GM21576 (cell line): ENCODE measurements around the gene GFOD2.
"Not testable (repeated sequence)": the region's sequence is repeated elsewhere in the genome, so short reads cannot be mapped to it uniquely, and the experiment has no call there.

Source experiments
- ATAC-seq: cut with Tn5 transposase; IDR thresholded peaks from one replicate; pipeline ENCODE4 v1.9.1; 2021; ENCODE audit warnings: mild to moderate bottlenecking, moderate library complexity; ENCODE audit not compliant: unreplicated experiment

GFOD2 gene

GRCh38 chr16:67707210-67707609 is 11.9 kb downstream of the GFOD2 start:
- no peak for ATAC-seq

DNA sequence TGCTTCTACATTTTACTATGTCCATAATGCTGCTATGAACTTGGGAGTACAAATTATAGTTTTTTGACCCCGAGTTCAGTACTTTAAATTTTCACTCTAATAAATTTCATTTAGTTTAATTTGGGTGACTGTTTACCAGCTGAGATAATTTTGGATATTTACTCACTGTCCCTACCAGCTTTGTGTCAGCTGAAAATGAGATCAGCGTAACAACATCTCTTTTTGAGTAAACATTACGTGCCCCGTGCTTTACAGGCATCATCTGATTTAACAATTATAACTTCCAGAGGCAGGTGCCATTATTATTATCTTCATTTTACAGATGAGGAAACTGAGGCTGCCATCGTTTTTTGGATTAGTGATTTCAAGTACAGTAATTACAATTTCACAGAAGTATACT is 15.0 kb downstream of the GFOD2 start:
- ATAC-seq = no peak

DNA sequence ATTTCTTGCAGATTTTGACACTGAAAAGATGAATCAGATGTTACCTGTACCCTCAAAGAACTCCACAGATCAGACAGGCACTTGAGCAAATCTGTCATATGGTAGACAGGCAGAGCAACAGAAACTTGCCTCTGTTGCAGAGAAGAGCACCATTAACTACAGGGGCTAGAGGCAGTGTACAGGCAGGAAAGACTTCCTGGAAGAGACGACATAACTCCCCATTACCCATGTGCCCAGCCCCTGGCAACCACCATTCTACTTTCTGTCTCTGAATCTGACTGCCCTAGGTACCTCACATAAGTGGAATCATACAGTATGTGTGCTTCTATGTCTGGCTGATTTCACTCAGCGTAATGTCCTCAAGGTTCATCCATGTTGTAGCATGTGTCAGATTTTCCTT is 15.5 kb downstream of the GFOD2 start:
- ATAC-seq = no peak

GRCh38 chr16:67702130-67702529 is 17.0 kb downstream of the GFOD2 start:
- ATAC-seq = no peak

- no peak for ATAC-seq
These were observed 17.7 kb downstream of the GFOD2 start for GRCh38 chr16:67701420-67701819.

DNA sequence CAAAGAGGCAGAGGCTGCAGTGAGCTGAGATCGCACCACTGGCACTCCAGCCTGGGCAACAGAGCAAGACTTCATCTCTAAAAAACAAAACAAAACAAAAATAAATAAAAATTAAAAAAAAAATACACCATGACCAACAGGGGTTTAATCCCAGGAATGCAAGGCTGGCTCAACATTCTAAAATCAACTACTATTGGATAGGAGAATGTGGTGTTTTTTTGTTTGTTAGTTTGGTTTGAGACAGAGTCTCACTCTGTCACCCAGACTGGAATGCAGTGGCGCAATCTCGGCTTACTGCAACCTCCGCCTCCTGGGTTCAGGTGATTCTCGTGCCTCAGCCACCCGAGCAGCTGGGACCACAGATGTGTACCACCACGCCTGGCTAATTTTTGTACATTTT is 19.9 kb downstream of the GFOD2 start:
- no peak for ATAC-seq

DNA sequence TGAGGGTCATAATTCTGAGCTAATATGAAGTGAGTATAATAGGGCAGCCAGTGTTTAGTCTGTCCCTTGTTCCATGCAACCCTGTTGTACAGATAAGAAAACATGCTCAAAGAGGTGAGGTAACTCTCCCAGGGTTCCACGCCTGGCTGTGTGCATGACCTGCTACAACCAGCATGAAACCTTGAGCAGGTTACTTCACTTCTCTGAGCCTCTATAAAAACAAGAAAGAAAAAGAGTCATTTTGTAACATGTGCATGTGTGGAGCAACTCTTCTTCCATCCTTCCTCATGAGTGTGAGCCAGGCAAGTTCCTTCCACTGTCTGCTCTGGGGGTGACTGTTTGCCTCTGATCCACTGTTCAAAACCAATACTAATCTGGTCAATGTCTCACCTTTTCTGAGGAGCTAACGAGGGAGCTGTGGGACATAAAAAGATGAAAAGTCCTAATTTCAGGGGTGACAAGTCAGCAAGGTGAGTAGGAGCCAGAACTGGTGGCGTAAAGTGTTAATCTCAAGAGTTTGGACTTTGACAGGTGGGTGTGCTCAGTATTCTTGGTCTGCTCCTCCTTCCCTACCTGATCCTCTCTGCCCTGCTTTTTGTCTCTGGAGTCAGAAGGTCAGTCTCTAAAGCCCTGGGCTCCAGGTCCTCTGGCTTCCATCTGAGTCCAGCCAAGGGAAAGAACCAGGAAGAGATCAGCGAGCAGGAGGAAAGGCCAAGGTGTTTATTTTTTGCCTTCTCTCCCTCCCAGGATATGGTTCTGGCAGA is 21.5 kb downstream of the GFOD2 start:
- ATAC-seq = no peak

DNA sequence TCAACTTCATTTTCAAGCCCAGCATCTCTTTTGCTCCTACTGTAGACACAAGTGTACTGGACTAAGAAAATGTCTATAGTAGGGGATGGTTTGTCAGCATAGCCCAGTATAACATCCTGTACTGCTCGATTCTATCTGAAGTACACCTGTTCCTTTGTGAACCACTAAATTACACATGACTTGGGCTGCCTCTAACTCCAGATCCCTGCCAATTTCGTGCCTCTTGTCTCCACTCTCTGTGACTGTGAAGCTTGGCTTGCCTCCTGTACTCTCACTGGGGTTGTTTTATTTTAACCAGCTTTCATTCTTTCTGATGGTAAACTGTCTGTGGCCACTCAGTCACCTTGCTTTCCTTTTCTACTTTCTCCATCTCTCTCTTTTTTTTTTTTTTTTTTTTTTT is 24.5 kb downstream of the GFOD2 start:
- no peak for ATAC-seq

DNA sequence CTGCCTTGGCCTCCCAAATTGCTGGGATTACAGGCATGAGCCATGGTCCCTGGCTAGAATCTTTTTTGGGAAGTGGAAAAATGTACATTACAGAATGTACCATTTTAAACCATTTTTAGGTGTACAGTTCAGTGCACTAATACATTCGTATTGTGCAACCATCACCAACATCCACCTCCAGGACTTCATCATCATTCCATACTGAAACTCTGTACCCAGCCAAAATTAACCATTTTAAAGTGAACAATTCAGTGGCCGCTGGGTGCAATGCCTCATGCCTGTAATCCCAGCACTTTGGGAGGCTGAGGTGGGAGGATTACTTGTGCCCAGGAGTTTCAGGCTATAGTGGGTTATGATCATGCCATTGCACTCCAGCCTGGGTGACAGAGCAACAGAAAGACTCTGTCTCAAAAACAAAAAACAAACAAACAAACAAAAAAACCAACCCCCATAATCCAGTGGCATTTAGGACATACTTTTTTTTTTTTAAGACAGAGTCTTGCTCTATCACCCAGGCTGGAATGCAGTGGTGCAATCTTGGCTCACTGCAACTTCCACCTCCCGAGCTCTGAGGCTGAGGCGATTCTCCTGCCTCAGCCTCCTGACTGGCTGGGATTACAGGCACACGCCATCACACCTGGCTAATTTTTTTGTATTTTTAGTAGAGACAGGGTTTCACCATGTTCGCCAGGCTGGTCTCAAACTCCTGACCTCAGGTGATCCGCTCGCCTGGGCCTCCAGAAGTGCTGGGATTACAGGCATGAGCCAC is 25.4 kb downstream of the GFOD2 start:
- not testable (repeated sequence) for ATAC-seq

- ATAC-seq = no peak
These were observed 33.6 kb downstream of the GFOD2 start for GRCh38 chr16:67685388-67686112.

DNA sequence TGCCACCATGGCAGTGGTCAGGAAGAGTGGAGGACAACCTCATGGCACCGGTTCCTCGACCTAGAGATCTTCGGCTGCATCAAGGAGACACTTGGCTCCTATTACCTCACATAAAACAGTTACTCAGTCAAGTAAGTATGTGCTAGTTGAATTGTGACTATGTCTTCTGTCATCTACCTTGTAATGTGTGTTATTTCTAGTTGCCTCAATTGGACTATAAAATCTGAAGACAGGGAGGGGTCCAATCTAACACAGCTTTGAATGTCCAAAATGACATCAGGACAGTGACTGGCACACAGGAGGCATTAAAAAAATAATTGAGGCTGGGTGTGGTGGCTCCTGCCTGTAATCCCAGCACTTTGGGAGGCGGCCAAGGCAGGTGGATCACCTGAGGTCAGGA is 35.3 kb downstream of the GFOD2 start:
- no peak for ATAC-seq

DNA sequence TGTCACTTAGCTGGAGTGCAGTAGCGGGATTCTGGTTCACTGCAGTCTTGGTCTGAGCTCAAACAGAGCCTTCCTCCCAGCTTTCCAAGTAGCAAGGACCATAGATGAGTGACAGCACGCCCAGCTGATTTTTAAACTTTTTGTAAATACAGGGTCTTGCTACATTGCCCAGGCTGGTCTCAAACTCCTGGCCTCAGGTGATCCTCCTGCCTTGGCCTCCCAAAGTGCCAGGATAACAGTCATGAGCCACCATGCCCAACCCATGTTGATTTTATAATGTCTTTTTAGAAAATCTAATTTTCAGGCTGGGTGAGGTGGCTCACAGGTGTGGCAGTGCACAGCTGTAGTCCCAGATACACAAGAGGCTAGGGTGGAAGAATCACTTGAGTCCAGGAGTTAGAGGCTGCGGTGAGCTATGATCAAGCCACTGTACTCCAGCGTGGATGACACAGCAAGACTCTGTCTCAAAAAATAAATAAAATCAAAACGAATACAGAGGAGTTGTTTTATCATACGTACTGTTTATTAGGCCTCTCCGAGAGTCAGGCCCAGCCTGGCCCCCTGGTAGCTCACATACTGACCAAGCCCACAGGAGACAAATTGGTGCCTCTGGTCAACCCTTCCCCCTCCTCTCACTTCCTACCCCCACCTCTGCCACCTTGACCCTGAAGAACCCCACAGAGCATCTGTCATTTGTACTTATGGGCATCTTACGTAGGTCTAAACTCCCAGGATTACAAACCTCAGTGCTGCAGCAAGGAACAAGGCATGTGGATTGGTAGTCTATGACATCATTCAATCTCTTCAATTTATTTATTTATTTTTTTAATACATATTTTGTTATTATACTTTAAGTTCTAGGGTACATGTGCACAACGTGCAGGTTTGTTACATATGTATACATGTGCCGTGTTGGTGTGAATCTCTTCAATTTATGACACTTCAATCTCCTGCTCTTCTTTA is 38.9 kb downstream of the GFOD2 start:
- ATAC-seq = no peak

- no peak for ATAC-seq
These were observed 40.6 kb downstream of the GFOD2 start for GRCh38 chr16:67678354-67679023.

- ATAC-seq = no peak
These were observed 41.4 kb downstream of the GFOD2 start for GRCh38 chr16:67677712-67678111.

DNA sequence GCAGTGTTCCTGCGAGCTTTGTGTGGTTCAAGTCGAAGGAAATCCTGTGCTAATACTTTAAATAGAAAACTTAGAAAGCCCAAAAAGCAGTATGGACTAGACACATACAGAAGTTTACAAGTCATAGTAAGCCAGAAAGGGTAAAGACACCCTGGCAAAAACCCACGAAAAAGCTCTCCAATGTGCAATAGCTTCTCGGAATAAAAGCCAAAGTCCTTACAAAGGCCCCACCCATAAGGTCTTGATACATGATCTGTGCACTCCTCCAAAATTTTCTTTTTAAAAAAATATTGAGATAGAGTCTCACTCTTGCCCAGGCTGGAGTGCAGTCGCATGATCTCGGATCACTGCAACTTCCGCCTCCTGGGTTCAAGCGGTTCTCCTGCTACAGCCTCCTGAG is 42.2 kb downstream of the GFOD2 start:
- no peak for ATAC-seq

GRCh38 chr16:67676516-67676915 is 42.6 kb downstream of the GFOD2 start:
- ATAC-seq = no peak

DNA sequence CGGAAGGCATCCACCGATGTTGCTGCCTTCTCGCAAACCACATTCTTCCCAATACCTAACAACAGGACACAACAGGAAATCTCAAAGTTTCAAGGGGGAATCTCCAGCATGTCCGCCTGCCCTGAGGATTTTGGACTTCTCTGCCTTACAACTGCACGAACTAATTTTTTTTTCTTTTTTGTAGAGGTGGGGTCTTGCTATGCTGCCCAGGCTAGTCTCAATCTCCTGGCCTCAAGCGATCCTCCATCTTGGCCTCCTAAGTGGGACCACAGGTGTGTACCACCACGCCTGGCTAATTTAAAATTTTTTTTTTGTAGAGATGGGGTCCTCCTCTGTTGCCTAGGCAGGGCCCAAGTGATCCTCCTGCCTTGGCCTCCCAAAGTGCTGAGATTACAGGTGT is 43.1 kb downstream of the GFOD2 start:
- ATAC-seq = no peak

DNA sequence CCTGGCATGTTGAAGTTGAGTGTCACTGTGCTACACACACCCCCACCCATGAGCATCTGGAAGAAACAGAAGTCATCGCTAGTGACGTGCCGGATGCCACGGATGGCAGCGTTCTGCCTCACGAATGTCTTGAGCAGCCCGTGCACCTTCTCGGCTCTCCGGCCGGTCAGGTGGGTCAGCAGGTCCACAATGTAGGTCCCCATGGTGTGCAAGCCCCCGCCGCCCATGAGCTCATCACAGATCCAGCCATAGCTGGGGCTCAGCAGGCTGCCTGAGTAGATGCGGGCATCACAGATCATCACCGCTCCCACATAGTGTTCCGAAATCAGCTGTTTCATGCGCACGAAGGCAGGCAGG is 43.6 kb downstream of the GFOD2 start:
- no peak for ATAC-seq

- ATAC-seq = no peak
These were observed 44.1 kb downstream of the GFOD2 start for GRCh38 chr16:67674851-67675578.
